Measurements from ENCODE around the gene RNASE2.
"Not testable (repeated sequence)": the region's sequence is repeated elsewhere in the genome, so short reads cannot be mapped to it uniquely, and the experiment has no call there.

The RNASE2 gene

GRCh38 chr14:20954736-20955537, at the start of gene RNASE2:
Gene RNASE2 (plus strand): TSS chr14:20955487. CDS start chr14:20955772, 285 bp downstream.
- not testable (repeated sequence) for H3K9ac ChIP-seq (ENCODE audit: low read depth, low read length); H3K4me1 ChIP-seq (ENCODE audit: control insufficient read depth, insufficient read depth, low read length); H3K27me3 ChIP-seq (ENCODE audit: control insufficient read depth, insufficient read depth, low read length); H3K9me3 ChIP-seq (ENCODE audit: control insufficient read depth, insufficient read depth, low read length); H3K4me3 ChIP-seq (ENCODE audit: low read depth, low read length); H3K36me3 ChIP-seq (ENCODE audit: control insufficient read depth, insufficient read depth, low read length)

DNA sequence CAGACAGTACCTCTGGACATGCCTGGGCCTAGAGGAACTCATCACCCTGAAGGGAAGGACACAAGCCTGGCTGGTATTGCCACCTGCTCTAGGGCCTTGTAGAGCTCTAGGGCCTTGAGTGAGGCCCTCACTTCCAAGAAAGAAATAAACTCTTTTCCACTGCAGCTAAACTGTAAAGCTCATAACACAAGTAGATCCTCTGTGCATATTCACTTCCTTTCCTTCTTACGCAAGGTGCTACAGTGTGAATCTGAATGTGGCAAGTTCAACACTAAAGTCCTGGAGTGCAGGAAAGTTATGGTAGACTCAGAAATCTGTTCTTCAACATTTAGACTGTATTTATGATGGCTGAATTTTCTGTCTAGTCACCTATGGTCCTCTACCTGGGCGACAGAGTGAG, 49.6 kb upstream of the RNASE2 start:
- peaks cover 7% of the 10 kb centered on the region for H3K4me1 ChIP-seq (ENCODE audit: control insufficient read depth, insufficient read depth, low read length)
- H3K4me3 ChIP-seq (ENCODE audit: low read depth, low read length) = no peak overlapping the region
- no peak overlapping the region for H3K9ac ChIP-seq (ENCODE audit: low read depth, low read length)
- no peaks in the 10 kb centered on the region for H3K9me3 ChIP-seq (ENCODE audit: control insufficient read depth, insufficient read depth, low read length)
- no peaks in the 10 kb centered on the region for H3K27me3 ChIP-seq (ENCODE audit: control insufficient read depth, insufficient read depth, low read length)
- no peaks in the 10 kb centered on the region for H3K36me3 ChIP-seq (ENCODE audit: control insufficient read depth, insufficient read depth, low read length)

- H3K9ac ChIP-seq (ENCODE audit: low read depth, low read length) = no peak overlapping the region
- H3K4me3 ChIP-seq (ENCODE audit: low read depth, low read length) = no peak overlapping the region
- no peaks in the 10 kb centered on the region for H3K27me3 ChIP-seq (ENCODE audit: control insufficient read depth, insufficient read depth, low read length)
- H3K36me3 ChIP-seq (ENCODE audit: control insufficient read depth, insufficient read depth, low read length) = no peaks in the 10 kb centered on the region
- peaks cover 7% of the 10 kb centered on the region for H3K4me1 ChIP-seq (ENCODE audit: control insufficient read depth, insufficient read depth, low read length)
- H3K9me3 ChIP-seq (ENCODE audit: control insufficient read depth, insufficient read depth, low read length) = no peaks in the 10 kb centered on the region
These were observed 48.1 kb upstream of the RNASE2 start for GRCh38 chr14:20907214-20907613.

GRCh38 chr14:20910822-20911221, 44.5 kb upstream of the RNASE2 start:
- not testable (repeated sequence) for H3K27me3 ChIP-seq (ENCODE audit: control insufficient read depth, insufficient read depth, low read length); H3K4me3 ChIP-seq (ENCODE audit: low read depth, low read length); H3K36me3 ChIP-seq (ENCODE audit: control insufficient read depth, insufficient read depth, low read length); H3K4me1 ChIP-seq (ENCODE audit: control insufficient read depth, insufficient read depth, low read length); H3K9ac ChIP-seq (ENCODE audit: low read depth, low read length); H3K9me3 ChIP-seq (ENCODE audit: control insufficient read depth, insufficient read depth, low read length)

GRCh38 chr14:20919038-20919756, 36.1 kb upstream of the RNASE2 start:
- not testable (repeated sequence) for H3K36me3 ChIP-seq (ENCODE audit: control insufficient read depth, insufficient read depth, low read length); H3K9ac ChIP-seq (ENCODE audit: low read depth, low read length); H3K4me1 ChIP-seq (ENCODE audit: control insufficient read depth, insufficient read depth, low read length); H3K9me3 ChIP-seq (ENCODE audit: control insufficient read depth, insufficient read depth, low read length); H3K4me3 ChIP-seq (ENCODE audit: low read depth, low read length)
- peaks cover 13% of the 10 kb centered on the region for H3K27me3 ChIP-seq (ENCODE audit: control insufficient read depth, insufficient read depth, low read length)

- H3K36me3 ChIP-seq (ENCODE audit: control insufficient read depth, insufficient read depth, low read length) = not testable (repeated sequence)
These were observed 31.5 kb upstream of the RNASE2 start for GRCh38 chr14:20923766-20924297.

GRCh38 chr14:20934148-20934762, 21.0 kb upstream of the RNASE2 start:
- Histone ChIP-seq H3K4me3 (ENCODE audit: low read depth, low read length) (peak overlapping the region; percentile 54), H3K9me3 (ENCODE audit: control insufficient read depth, insufficient read depth, low read length) (no peaks in the 10 kb centered on the region), H3K36me3 (ENCODE audit: control insufficient read depth, insufficient read depth, low read length) (no peaks in the 10 kb centered on the region), H3K4me1 (ENCODE audit: control insufficient read depth, insufficient read depth, low read length) (no peaks in the 10 kb centered on the region), H3K27me3 (ENCODE audit: control insufficient read depth, insufficient read depth, low read length) (peaks cover 9% of the 10 kb centered on the region), H3K9ac (ENCODE audit: low read depth, low read length) (no peak overlapping the region)

More at GRCh38 chr14:20923766-20924297, 31.5 kb upstream of the RNASE2 start:
- not testable (repeated sequence) for H3K9me3 ChIP-seq (ENCODE audit: control insufficient read depth, insufficient read depth, low read length); H3K4me1 ChIP-seq (ENCODE audit: control insufficient read depth, insufficient read depth, low read length); H3K9ac ChIP-seq (ENCODE audit: low read depth, low read length); H3K4me3 ChIP-seq (ENCODE audit: low read depth, low read length)
- H3K27me3 ChIP-seq (ENCODE audit: control insufficient read depth, insufficient read depth, low read length) = peaks cover 10% of the 10 kb centered on the region

DNA sequence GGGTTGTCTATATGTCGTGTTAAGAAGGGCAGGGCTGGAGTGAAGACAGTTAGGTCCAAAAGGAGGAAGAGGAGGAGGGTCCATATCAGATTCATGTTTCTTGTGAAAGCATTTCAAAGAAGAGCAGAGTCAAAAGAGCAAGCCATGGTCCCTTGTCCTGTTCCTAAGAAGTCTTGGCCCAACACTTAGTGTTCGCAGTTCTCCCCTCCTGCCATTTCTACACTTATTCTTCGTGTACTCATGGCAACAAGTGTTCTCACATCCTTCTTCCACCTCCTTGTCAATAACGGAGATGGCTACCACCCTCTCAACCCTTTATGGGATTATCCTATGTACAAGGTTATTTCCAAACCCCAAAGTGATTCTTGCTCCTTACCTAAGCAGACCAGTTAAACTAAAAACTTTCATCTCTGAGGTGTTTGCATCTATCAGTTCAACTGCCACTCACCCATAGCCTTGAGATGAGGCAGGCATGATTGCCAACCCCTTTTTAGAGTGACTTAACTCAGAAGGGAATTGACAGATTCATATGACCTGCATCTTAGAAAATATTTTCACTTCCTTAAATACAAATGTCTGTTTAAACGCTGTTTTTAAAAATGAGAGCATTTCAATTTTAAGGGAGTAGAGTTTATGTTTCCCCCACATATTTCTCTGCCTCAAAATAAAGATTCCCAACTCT, 19.8 kb upstream of the RNASE2 start:
- H3K9ac ChIP-seq (ENCODE audit: low read depth, low read length) = no peak overlapping the region
- H3K4me1 ChIP-seq (ENCODE audit: control insufficient read depth, insufficient read depth, low read length) = no peaks in the 10 kb centered on the region
- no peak overlapping the region for H3K4me3 ChIP-seq (ENCODE audit: low read depth, low read length)
- peaks cover 9% of the 10 kb centered on the region for H3K27me3 ChIP-seq (ENCODE audit: control insufficient read depth, insufficient read depth, low read length)
- no peaks in the 10 kb centered on the region for H3K9me3 ChIP-seq (ENCODE audit: control insufficient read depth, insufficient read depth, low read length)
- no peaks in the 10 kb centered on the region for H3K36me3 ChIP-seq (ENCODE audit: control insufficient read depth, insufficient read depth, low read length)

- H3K9ac ChIP-seq (ENCODE audit: low read depth, low read length); H3K9me3 ChIP-seq (ENCODE audit: control insufficient read depth, insufficient read depth, low read length); H3K4me3 ChIP-seq (ENCODE audit: low read depth, low read length); H3K27me3 ChIP-seq (ENCODE audit: control insufficient read depth, insufficient read depth, low read length); H3K36me3 ChIP-seq (ENCODE audit: control insufficient read depth, insufficient read depth, low read length); H3K4me1 ChIP-seq (ENCODE audit: control insufficient read depth, insufficient read depth, low read length): not testable (repeated sequence)
These were observed 10.1 kb upstream of the RNASE2 start for GRCh38 chr14:20945146-20945545.

DNA sequence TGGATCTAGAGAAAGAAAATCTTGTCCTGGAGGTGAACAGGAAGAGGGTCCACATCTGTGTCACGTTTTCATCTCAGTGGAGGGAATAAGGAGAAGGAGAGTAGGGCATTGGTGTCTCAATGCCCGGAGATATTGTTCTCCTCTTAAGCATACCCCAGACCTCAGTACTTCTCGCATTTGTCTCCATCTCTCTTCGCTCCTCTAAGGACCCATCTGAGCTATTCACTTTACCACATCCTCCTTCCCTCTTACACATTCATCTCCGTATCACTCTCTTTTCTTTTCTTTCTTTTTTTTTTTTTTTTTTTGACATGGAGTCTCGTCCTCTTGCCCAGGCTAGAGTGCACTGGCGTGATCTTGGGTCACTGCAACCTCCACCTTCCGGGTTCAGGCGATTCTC, 8.6 kb upstream of the RNASE2 start:
- not testable (repeated sequence) for H3K4me3 ChIP-seq (ENCODE audit: low read depth, low read length); H3K4me1 ChIP-seq (ENCODE audit: control insufficient read depth, insufficient read depth, low read length); H3K36me3 ChIP-seq (ENCODE audit: control insufficient read depth, insufficient read depth, low read length); H3K9me3 ChIP-seq (ENCODE audit: control insufficient read depth, insufficient read depth, low read length); H3K27me3 ChIP-seq (ENCODE audit: control insufficient read depth, insufficient read depth, low read length); H3K9ac ChIP-seq (ENCODE audit: low read depth, low read length)

DNA sequence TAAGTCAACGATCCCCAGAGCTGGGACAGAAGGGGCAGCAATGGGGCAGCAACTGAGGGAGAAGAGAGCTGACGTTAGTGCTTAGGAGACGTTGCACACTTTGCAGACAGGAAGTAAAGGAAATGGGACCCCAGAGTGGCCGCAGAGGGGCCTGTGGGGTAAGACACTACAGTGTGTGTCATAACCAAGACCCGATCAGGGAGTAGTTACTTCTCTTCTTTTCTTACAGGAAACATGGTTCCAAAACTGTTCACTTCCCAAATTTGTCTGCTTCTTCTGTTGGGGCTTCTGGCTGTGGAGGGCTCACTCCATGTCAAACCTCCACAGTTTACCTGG, 219 bp downstream of the RNASE2 start:
- H3K9ac ChIP-seq (ENCODE audit: low read depth, low read length); H3K4me1 ChIP-seq (ENCODE audit: control insufficient read depth, insufficient read depth, low read length); H3K4me3 ChIP-seq (ENCODE audit: low read depth, low read length); H3K36me3 ChIP-seq (ENCODE audit: control insufficient read depth, insufficient read depth, low read length); H3K9me3 ChIP-seq (ENCODE audit: control insufficient read depth, insufficient read depth, low read length); H3K27me3 ChIP-seq (ENCODE audit: control insufficient read depth, insufficient read depth, low read length): not testable (repeated sequence)
